Left lung (tissue), 10 donors: Measurements from ENCODE around the gene KDM2A. TPM values are rescaled to one million over a fixed set of nuclear protein-coding genes. Genes with fewer than 3 reads are reported as not detected.
"Not testable (repeated sequence)": the region's sequence is repeated elsewhere in the genome, so short reads cannot be mapped to it uniquely, and the experiment has no call there.

Experiments
- ATAC-seq: fragments of 200-7000 bp; cut with Tn5 transposase; one replicate; pipeline ENCODE4 v1.9.1; 2020; ENCODE audit warnings: moderate library complexity
- DNase-seq, 4 donors: peaks; one replicate each; pipeline ENCODE4 v3.0.0-alpha.2; 2013 to 2020
- H3K27ac ChIP-seq, 2 donors: fragments of 200-600 bp; sonication (generic) in 1 of 2; one replicate each; pipeline versions ENCODE4 v1.5.0 to v1.8.0; 2020 to 2021
- H3K27me3 ChIP-seq, 2 donors: fragments of 200-600 bp; sonication (generic) in 1 of 2; one replicate each; pipeline versions ENCODE4 v1.5.0 to v1.8.0; 2020 to 2021
- H3K36me3 ChIP-seq, 2 donors: fragments of 200-600 bp; sonication (generic) in 1 of 2; one replicate each; pipeline versions ENCODE4 v1.5.0 to v1.8.0; 2020 to 2021
- H3K4me1 ChIP-seq, 2 donors: fragments of 200-600 bp; one replicate each; pipeline ENCODE4 v1.8.0; 2021
- H3K4me3 ChIP-seq, 2 donors: fragments of 200-600 bp; sonication (generic) in 1 of 2; one replicate each; pipeline versions ENCODE4 v1.5.0 to v1.8.0; 2020 to 2021; ENCODE audit warnings: mild to moderate bottlenecking in 1 of 2
- H3K9me3 ChIP-seq, 2 donors: fragments of 200-600 bp; sonication (generic) in 1 of 2; one replicate each; pipeline versions ENCODE4 v1.5.0 to v1.8.0; 2020 to 2021
- intact Hi-C, 2 donors: fragments of 100-400 bp; cut with DNase I; formaldehyde crosslinking; loops; one replicate each; pipeline versions ENCODE4 v1.11.2 to v1.14.2; 2022
- polyA plus RNA-seq, 6 donors: library from polyadenylated mRNA; unstranded; fragments of 120-200 nt; gene quantifications; one replicate each; pipeline ENCODE4 v1.2.1, GENCODE V29; 2013; ENCODE audit not compliant: insufficient read length in 6 of 6
- total RNA-seq, 2 donors: library from RNA; stranded (reverse); fragmentation: NEBNext Ultra II Directional; extraction: Animal tissue kit (Norgen Biotek cat#: 25700); gene quantifications; one replicate each; pipeline ENCODE4 v1.2.1, GENCODE V29; 2021
- TF ChIP-seq, protein P1 (sequence below), 2 donors: fragments of 200-600 bp; sonication (generic) in 1 of 2; IDR thresholded peaks; one replicate each; pipeline versions ENCODE4 v1.5.0 to v1.8.0; 2021; ENCODE audit warnings: antibody characterized with exemption in 2 of 2
- donor health status: DM: no; HTN: yes; CAD: no.
- donor health status: DM: no; HTN: no; CAD: no.

Gene KDM2A
- total and polyA plus RNA-seq, 8 donors, result 71.0 to 87.0 (median 80.3) TPM

DNA sequence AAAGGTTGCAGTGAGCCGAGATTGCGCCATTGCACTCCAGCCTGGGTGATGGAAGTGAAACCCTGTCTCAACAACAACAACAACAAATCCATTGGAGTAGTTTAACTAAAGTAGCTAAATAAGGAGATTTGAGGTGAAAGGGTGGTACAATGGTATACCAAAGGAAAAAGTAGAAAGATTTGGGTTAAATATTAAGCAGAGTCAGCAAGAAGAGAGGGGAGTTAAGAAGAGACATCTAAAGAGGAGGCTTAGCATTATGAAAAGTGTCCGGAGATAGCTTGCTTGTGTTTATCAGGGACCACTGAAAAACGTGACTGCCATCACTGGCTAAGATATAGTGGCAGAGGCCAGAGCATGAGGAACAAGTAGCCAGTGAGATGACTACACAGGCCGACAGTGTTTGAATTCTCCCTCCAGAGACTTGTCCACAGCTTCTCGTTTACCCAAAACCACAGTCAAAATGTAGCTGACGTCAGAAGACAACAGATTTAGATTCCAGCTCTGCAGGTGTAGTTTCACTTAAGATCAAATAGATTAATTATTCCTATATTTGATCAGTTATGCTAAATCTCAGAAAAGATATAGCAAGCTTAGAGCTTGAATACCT, 114.6 kb downstream of the KDM2A start:
- intact Hi-C loops, result no loop called here
- DNase-seq, result no peak
- Histone ChIP-seq H3K4me1 (peaks cover 3 to 12% of the 10 kb centered on the region in 2 donors), H3K4me3 (no peak overlapping the region), H3K9me3 (no peaks in the 10 kb centered on the region), H3K36me3 (peaks cover 0 to 61% of the 10 kb centered on the region in 2 donors), H3K27me3 (no peaks in the 10 kb centered on the region), H3K27ac (no peak overlapping the region)
- ATAC-seq, result no peak
- TF ChIP-seq, protein P1, sequence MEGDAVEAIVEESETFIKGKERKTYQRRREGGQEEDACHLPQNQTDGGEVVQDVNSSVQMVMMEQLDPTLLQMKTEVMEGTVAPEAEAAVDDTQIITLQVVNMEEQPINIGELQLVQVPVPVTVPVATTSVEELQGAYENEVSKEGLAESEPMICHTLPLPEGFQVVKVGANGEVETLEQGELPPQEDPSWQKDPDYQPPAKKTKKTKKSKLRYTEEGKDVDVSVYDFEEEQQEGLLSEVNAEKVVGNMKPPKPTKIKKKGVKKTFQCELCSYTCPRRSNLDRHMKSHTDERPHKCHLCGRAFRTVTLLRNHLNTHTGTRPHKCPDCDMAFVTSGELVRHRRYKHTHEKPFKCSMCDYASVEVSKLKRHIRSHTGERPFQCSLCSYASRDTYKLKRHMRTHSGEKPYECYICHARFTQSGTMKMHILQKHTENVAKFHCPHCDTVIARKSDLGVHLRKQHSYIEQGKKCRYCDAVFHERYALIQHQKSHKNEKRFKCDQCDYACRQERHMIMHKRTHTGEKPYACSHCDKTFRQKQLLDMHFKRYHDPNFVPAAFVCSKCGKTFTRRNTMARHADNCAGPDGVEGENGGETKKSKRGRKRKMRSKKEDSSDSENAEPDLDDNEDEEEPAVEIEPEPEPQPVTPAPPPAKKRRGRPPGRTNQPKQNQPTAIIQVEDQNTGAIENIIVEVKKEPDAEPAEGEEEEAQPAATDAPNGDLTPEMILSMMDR (IDR thresholded peaks at IDR 0.05), result no peak

DNA sequence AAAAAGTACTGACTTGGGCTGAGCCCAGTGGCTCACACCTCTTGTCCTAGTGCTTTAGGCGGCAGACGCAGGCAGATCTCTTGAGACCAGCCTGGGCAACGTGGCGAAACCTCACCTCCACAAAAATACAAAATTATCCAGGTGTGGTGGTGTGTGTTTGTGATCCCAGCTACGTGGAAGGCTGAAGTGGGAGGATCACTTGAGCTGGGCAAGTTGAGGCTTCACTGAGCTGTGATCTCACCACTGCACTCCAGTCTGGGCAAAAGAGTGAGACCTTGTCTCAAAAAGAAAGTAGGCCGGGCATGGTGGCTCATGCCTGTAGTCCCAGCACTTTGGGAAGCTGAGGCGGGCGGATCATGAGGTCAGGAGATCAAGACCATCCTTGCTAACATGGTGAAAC, 115.5 kb downstream of the KDM2A start:
- ATAC-seq, H3K27ac ChIP-seq, DNase-seq, H3K9me3 ChIP-seq, H3K27me3 ChIP-seq, intact Hi-C loops, H3K4me3 ChIP-seq: not testable (repeated sequence)
- Histone ChIP-seq H3K36me3 (peaks cover 0 to 52% of the 10 kb centered on the region in 2 donors), H3K4me1 (peaks cover 11 to 21% of the 10 kb centered on the region in 2 donors)

DNA sequence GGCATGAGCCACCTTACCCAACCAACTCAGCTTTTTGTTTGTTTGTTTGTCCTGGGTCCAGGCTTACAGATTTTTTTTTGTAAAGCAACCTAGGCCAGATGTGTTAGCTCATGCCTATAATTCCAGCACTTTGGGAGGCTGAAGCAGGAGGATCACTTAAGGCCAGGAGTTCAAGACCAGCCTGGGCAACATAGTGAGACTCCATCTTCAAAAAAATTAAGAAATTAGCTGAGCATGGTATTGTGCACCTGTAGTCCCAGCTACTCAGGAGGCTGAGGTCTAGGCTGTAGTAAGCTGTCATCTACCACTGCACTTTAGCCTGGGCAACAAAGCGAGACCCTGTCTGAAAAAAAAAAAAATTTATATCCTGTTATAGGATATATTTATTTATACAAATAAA, 118.5 kb downstream of the KDM2A start:
- DNase-seq, result no peak
- Histone ChIP-seq H3K4me1 (peaks cover 22 to 46% of the 10 kb centered on the region in 2 donors), H3K27ac (no peak overlapping the region), H3K4me3 (no peak overlapping the region), H3K9me3 (no peaks in the 10 kb centered on the region), H3K27me3 (no peaks in the 10 kb centered on the region), H3K36me3 (peaks cover 0 to 24% of the 10 kb centered on the region in 2 donors)
- TF ChIP-seq, protein P1 (IDR thresholded peaks at IDR 0.05), result no peak
- no peak for ATAC-seq
- intact Hi-C loops, result no loop called here

DNA sequence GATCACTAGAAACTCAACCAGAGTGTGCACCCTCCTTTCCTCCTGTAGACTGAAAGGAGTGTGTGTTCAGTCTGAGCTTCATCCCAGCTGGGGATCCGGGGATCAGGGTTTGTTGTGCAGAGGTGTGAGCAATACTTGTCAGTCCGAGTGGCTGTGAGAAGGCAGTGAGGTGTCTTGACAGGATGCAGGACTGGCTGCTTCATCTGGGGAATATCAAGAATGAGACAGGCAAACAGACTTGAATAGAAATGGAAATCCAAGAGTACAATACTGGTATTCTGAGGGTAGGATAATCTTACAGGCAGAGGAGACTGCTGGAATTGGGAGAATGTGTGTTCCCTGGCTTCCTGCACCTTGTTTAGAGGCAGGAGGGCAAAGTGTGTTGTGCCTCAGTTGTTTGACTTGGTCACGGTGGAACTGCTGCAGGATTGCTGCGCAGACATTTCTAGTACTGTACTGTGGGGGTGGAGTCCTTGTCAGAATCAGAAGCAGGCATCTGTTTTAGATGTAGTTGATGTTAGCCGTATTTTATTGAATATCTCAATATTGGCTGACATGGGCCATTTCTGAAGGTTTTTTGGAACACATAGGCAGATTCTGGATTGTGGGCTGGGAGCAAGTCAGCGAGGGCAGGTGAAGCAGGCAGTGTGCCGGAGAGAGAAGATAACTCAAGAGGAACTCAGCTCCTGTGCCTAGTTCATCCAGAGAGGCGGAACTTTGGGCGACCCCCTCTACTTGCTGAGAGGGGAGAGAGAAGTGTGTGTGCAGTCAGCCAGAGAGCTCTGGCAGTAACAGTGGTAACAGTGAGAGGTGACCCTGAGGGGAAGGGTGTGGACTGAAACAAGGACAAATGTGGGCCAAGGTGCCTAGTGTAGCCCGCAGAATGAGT, 120.1 kb downstream of the KDM2A start:
- ATAC-seq (no peak), DNase-seq (no peak)
- peaks cover 27 to 62% of the 10 kb centered on the region in 2 donors for H3K4me1 ChIP-seq
- TF ChIP-seq, protein P1 (IDR thresholded peaks at IDR 0.05), result no peak
- intact Hi-C loops, result no loop called here
- H3K27me3 ChIP-seq, result no peaks in the 10 kb centered on the region
- peaks cover 0 to 32% of the 10 kb centered on the region in 2 donors for H3K36me3 ChIP-seq
- H3K4me3 ChIP-seq, result peak overlapping the region in 1 of 2 donors; percentile 62
- H3K27ac ChIP-seq, result peak overlapping the region; percentile 93
- no peaks in the 10 kb centered on the region for H3K9me3 ChIP-seq

DNA sequence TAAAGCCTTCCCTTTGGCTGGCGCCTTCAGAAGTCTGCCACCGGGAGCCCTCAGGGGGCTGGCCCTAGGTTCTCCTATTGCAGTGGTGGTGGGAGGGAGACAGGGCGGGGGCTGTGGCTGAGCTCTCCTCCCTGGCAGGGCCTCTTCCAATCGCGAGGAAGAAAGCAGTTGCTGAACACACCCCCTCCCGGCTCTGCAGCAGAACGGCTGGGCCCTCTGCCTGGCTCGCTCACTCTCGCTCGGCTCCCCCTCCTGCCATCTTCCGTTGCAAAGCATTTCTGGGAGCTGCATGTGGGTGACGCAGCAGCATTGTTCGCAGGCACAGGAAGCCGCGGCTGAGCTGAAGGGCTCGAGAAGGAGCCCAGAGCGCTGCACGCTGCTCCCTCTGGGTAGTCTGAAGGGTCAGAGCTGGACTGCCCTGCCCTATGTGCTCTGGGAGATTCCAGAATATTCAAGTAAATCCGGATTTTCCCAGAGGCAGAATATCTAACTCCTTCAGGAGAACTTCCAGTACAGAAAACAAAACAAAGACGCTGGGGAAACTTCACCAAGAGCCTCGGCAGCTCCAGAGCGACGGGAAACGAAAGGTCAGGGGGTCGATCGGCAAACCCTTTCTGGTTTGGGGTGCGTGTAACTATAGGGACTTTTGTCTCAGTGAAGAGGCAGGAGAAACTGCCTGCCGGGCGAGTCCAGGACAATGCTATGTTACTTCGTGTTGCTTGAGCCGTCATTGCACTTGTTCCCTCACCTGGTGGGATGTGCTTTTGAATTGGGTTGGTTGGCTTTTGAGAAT, 120.9 kb downstream of the KDM2A start:
- Histone ChIP-seq H3K36me3 (peaks cover 0 to 32% of the 10 kb centered on the region in 2 donors), H3K27ac (peak overlapping the region; percentile 93), H3K27me3 (no peaks in the 10 kb centered on the region), H3K4me3 (peak overlapping the region; percentile 59 to 62), H3K4me1 (peaks cover 27 to 66% of the 10 kb centered on the region in 2 donors), H3K9me3 (no peaks in the 10 kb centered on the region)
- intact Hi-C loops, result no loop called here
- DNase-seq (peak; percentile 95 to 99 (median 98)), ATAC-seq (peak; percentile 96)
- TF ChIP-seq, protein P1 (IDR thresholded peaks at IDR 0.05), result peak in 1 of 2 donors; percentile 27
